ENCODE data around the gene ADORA1.

Gene ADORA1

GRCh38 chr1:203208181-203208580 is 80.7 kb downstream of the ADORA1 start:
- no peak overlapping the region for H3K4me3 ChIP-seq (ENCODE audit: control insufficient read depth, low read depth, low read length)
- TF ChIP-seq, protein P1, sequence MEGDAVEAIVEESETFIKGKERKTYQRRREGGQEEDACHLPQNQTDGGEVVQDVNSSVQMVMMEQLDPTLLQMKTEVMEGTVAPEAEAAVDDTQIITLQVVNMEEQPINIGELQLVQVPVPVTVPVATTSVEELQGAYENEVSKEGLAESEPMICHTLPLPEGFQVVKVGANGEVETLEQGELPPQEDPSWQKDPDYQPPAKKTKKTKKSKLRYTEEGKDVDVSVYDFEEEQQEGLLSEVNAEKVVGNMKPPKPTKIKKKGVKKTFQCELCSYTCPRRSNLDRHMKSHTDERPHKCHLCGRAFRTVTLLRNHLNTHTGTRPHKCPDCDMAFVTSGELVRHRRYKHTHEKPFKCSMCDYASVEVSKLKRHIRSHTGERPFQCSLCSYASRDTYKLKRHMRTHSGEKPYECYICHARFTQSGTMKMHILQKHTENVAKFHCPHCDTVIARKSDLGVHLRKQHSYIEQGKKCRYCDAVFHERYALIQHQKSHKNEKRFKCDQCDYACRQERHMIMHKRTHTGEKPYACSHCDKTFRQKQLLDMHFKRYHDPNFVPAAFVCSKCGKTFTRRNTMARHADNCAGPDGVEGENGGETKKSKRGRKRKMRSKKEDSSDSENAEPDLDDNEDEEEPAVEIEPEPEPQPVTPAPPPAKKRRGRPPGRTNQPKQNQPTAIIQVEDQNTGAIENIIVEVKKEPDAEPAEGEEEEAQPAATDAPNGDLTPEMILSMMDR (conservative IDR thresholded peaks at IDR 0.05; ENCODE audit: control insufficient read depth, insufficient read depth, low read depth, low read length): no peak
- DNase-seq (ENCODE audit: low read depth): no peak

DNA sequence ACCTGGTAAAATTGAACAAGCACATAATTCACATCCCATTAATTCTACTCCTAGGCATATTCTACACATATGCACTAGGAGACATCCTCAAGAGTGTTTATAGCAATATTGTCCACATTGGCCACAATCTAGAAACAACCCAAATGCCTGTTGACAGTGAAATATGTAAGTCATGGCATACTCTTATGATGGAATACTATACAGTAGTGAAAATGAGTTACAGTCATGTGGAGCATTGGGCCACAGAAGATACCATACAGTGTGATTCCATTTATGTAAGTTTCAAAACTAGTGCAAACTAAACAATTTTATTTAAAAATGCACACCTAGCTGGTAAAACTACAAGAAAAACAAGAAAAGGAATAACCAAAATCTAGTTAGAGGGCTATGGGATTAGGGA is 82.8 kb downstream of the ADORA1 start:
- DNase-seq (ENCODE audit: low read depth): no peak
- TF ChIP-seq, protein P1 (conservative IDR thresholded peaks at IDR 0.05; ENCODE audit: control insufficient read depth, insufficient read depth, low read depth, low read length): no peak
- H3K4me3 ChIP-seq (ENCODE audit: control insufficient read depth, low read depth, low read length): no peak overlapping the region

GRCh38 chr1:203210988-203211387 is 83.5 kb downstream of the ADORA1 start:
- no peak overlapping the region for H3K4me3 ChIP-seq (ENCODE audit: control insufficient read depth, low read depth, low read length)
- DNase-seq (ENCODE audit: low read depth): no peak
- TF ChIP-seq, protein P1 (conservative IDR thresholded peaks at IDR 0.05; ENCODE audit: control insufficient read depth, insufficient read depth, low read depth, low read length): no peak

DNA sequence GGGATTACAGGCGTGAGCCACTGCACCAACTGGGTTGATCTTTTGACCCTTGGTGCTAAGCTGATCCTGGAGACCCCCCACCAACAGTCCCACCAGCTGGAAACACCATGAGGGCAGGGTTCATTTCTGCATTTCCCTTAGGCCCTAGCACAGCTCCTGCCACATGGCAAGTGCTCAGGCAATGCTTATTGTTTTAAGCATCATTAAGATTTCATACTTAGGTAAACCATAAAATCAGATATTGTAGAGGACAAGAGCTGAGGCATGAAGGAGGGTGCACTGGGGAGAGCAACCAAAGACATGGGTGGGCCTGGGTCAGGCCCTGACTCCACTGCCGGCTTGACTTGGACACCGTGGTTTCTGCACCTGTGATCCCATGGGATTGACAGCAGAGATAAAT is 84.3 kb downstream of the ADORA1 start:
- DNase-seq (ENCODE audit: low read depth): no peak
- TF ChIP-seq, protein P1 (conservative IDR thresholded peaks at IDR 0.05; ENCODE audit: control insufficient read depth, insufficient read depth, low read depth, low read length): no peak
- H3K4me3 ChIP-seq (ENCODE audit: control insufficient read depth, low read depth, low read length): no peak overlapping the region

DNA sequence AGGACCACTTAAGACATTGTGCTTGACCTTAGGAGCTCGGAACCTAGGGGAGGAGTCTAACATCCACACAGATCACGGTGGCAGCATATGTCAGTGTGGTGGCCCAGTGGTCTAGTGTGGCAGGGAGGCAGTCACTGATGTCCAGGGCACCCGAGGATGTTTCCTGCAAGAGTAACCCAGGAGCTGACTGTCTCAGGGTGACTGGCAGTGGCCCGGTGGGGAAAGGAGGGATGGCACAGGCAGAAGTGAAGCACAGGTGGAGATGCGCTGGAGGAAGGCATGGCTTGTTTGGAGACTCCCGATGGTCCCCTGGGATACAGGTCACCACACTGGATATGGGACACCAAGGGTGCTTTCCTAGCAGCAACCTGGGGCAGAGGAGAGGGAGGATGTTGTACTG is 85.6 kb downstream of the ADORA1 start:
- no peak for DNase-seq (ENCODE audit: low read depth)
- TF ChIP-seq, protein P1 (conservative IDR thresholded peaks at IDR 0.05; ENCODE audit: control insufficient read depth, insufficient read depth, low read depth, low read length): no peak

DNA sequence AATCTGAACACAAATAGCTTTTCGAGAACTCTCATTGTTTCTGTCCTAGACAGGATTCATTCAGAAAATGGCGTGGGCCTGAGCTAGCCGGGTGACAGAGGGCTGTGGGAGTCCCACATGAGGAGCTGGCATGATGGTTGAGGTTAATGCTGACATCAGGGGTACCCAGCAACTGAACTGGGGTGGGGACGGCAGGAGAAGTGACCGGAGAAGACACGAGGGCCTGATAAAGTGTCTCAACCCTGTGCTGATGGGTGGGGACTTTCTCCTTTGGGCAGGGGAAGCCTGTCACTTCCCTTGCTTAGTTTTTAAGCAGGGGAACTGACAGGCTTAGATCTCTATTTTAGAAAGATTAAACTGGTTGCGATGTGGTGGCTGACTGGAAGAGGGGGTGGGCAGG is 87.3 kb downstream of the ADORA1 start:
- DNase-seq (ENCODE audit: low read depth): no peak
- TF ChIP-seq, protein P1 (conservative IDR thresholded peaks at IDR 0.05; ENCODE audit: control insufficient read depth, insufficient read depth, low read depth, low read length): no peak

More for the DNA sequence above, 85.6 kb downstream of the ADORA1 start:
- no peak overlapping the region for H3K4me3 ChIP-seq (ENCODE audit: control insufficient read depth, low read depth, low read length)

GRCh38 chr1:203215573-203215972 is 88.0 kb downstream of the ADORA1 start:
- TF ChIP-seq, protein P1 (conservative IDR thresholded peaks at IDR 0.05; ENCODE audit: control insufficient read depth, insufficient read depth, low read depth, low read length): no peak
- DNase-seq (ENCODE audit: low read depth): no peak
- no peak overlapping the region for H3K4me3 ChIP-seq (ENCODE audit: control insufficient read depth, low read depth, low read length)

More for the DNA sequence above, 87.3 kb downstream of the ADORA1 start:
- H3K4me3 ChIP-seq (ENCODE audit: control insufficient read depth, low read depth, low read length): no peak overlapping the region

Measured in fibroblast of mammary gland (primary cell).